Ascending aorta (tissue), 2 donors: ENCODE measurements around the gene MSI2. TPM values are rescaled to one million over a fixed set of nuclear protein-coding genes. Genes with fewer than 3 reads are reported as not detected.

Experiments
- DNase-seq, 2 donors: peaks; one replicate each; pipeline ENCODE4 v3.0.0-alpha.2; 2019; ENCODE audit warnings: low spot score in 2 of 2
- H3K27ac ChIP-seq, 2 donors: fragments of 200-600 bp; sonication (generic); one replicate each; pipeline ENCODE4 v1.5.1; 2016 to 2017; ENCODE audit warnings: mild to moderate bottlenecking in 1 of 2
- H3K27me3 ChIP-seq: fragments of 200-600 bp; sonication (generic); one replicate; pipeline ENCODE4 v1.5.1; 2017
- H3K36me3 ChIP-seq, 2 donors: fragments of 200-600 bp; sonication (generic); one replicate each; pipeline ENCODE4 v1.5.1; 2016
- H3K4me1 ChIP-seq, 2 donors: fragments of 200-600 bp; sonication (generic); one replicate each; pipeline ENCODE4 v1.5.1; 2016 to 2017; ENCODE audit warnings: mild to moderate bottlenecking in 1 of 2
- H3K4me3 ChIP-seq, 2 donors: fragments of 200-600 bp; sonication (generic); one replicate each; pipeline ENCODE4 v1.5.1; 2016 to 2017; ENCODE audit warnings: mild to moderate bottlenecking in 1 of 2
- H3K9me3 ChIP-seq, 2 donors: fragments of 200-600 bp; sonication (generic); one replicate each; pipeline ENCODE4 v1.5.1; 2016
- intact Hi-C: fragments of 100-400 bp; cut with DNase I; formaldehyde crosslinking; loops from one replicate; pipeline ENCODE4 v1.15.1; 2023
- total RNA-seq: library from RNA; depleted of rRNA; stranded (reverse); fragments of >200 nt; gene quantifications from one replicate; pipeline ENCODE4 v1.1.0, GENCODE V29; 2016
- TF ChIP-seq, protein P1 (sequence below), 3 experiments: fragments of 200-600 bp in 2 of 3; fragments of 450-650 bp in 1 of 3; sonication (generic) in 2 of 3; IDR thresholded peaks; one replicate each; pipeline ENCODE4 v1.5.1; 2016 to 2019; ENCODE audit warnings: antibody characterized with exemption in 3 of 3, mild to moderate bottlenecking in 1 of 3, moderate library complexity in 1 of 3

Gene MSI2
- total RNA-seq, 1 donor from 2014 or later = 11.7 TPM

DNA sequence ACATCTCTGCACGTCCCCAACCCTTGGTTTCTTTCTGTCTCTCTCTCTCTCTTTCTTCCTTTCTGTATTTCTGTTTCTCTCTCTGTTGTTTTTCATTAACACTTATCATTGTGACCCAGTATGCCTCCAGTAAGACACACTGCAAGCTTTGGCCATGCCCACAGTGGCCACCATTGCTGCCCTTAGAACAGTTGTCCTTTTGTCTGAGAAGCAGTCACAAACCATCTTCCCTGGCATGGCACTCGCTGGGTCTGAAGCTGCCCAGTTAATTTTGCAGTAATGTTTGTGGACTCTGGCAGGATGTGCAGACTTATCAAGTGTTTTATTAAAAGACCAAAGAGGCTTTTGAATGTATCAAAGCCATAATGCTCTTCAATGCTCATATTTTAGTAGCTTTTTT is 146.9 kb downstream of the MSI2 start:
- intact Hi-C loops = no loop called here
- H3K27me3 ChIP-seq = no peaks in the 10 kb centered on the region
- H3K4me3 ChIP-seq = no peak overlapping the region
- H3K36me3 ChIP-seq = peaks cover 0 to 5% of the 10 kb centered on the region in 2 donors
- H3K4me1 ChIP-seq = no peaks in the 10 kb centered on the region
- H3K27ac ChIP-seq = no peak overlapping the region
- no peak for DNase-seq
- TF ChIP-seq, protein P1, sequence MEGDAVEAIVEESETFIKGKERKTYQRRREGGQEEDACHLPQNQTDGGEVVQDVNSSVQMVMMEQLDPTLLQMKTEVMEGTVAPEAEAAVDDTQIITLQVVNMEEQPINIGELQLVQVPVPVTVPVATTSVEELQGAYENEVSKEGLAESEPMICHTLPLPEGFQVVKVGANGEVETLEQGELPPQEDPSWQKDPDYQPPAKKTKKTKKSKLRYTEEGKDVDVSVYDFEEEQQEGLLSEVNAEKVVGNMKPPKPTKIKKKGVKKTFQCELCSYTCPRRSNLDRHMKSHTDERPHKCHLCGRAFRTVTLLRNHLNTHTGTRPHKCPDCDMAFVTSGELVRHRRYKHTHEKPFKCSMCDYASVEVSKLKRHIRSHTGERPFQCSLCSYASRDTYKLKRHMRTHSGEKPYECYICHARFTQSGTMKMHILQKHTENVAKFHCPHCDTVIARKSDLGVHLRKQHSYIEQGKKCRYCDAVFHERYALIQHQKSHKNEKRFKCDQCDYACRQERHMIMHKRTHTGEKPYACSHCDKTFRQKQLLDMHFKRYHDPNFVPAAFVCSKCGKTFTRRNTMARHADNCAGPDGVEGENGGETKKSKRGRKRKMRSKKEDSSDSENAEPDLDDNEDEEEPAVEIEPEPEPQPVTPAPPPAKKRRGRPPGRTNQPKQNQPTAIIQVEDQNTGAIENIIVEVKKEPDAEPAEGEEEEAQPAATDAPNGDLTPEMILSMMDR (IDR thresholded peaks at IDR 0.05) = no peak
- no peaks in the 10 kb centered on the region for H3K9me3 ChIP-seq

DNA sequence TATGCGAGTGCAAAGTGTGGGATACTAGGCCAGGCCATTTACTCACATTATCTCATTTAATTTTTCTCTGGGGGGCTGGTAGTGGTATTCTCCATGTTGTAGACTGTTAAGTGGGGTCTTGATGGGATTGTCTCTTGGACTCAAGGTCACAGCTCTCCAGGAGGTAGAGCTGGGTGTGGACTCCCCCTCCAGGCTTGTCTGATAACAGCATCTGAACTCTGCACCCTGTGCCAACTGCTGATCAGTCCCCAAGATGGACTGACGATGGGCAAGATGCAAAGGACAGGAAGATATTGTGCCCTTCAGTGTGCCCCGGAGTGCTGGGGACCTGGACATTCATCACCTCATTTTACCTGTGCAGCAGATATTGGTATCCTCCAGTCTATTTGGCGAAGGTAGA is 147.8 kb downstream of the MSI2 start:
- no peaks in the 10 kb centered on the region for H3K27me3 ChIP-seq
- H3K27ac ChIP-seq = no peak overlapping the region
- no peak for DNase-seq
- intact Hi-C loops = no loop called here
- no peaks in the 10 kb centered on the region for H3K4me1 ChIP-seq
- H3K4me3 ChIP-seq = no peak overlapping the region
- H3K36me3 ChIP-seq = peaks cover 0 to 5% of the 10 kb centered on the region in 2 donors
- TF ChIP-seq, protein P1 (IDR thresholded peaks at IDR 0.05) = no peak
- H3K9me3 ChIP-seq = no peaks in the 10 kb centered on the region

DNA sequence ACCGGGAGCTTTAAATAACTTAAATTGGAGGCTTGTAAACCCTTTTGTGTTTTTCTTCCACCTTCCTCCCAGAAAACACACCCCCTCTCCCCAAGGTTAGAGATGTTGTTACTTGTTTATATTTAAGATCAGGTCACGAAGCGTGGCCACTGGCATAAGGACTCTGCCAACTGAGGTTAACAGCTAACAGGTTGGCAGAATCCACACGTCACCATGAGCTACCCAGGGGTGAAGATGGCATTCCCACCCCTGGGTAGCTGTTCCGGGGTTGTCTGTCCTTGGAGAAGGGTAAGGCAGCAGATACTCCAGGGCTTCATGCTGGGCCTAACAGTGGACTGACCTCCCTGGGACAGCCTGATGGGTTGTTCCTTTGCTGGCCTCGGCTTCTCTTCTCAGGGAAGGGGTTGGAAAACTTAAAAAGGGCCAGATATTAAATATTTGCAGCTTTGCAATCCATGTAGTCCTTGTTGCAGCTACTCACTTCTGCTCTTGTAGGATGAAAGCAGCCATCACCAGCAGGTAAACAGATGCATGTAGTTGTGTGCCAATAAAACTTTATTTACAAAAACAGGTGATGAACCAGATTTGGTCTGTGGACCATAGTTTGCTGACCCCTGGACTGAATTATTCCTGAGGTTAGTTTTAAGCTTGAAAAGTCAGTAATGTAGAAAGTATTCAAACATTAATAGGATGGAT is 148.6 kb downstream of the MSI2 start:
- Histone ChIP-seq H3K9me3 (no peaks in the 10 kb centered on the region), H3K4me1 (no peaks in the 10 kb centered on the region), H3K36me3 (peaks cover 0 to 5% of the 10 kb centered on the region in 2 donors), H3K27me3 (no peaks in the 10 kb centered on the region), H3K27ac (no peak overlapping the region), H3K4me3 (no peak overlapping the region)
- TF ChIP-seq, protein P1 (IDR thresholded peaks at IDR 0.05) = no peak
- no peak for DNase-seq
- intact Hi-C loops = no loop called here

DNA sequence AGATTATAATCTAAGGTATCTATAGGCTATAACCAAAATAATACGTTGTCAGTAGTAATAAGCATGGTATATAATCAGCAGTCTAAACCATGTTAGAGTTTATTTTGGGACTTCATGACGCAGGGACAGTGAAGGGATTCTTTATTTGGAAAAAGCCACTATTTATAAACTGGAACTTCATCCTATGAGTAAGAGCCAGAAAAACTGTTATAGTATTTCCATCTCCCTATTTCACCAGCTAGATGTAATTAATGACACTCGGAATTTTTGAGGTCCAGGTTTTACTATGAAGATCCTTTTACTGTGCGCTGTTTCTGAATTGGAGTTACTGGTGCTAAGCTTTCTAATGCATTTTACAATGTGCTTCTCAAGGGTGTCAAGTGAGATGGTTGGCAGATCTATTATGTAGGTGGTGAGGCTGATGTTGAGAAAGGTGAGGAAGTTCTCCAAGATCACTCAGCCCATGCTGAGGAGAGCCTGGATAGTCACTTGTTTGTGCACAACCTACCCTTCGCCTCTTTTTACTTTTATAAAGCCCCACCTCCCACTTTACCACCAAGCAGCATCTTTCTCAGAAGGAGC is 149.3 kb downstream of the MSI2 start:
- H3K4me1 ChIP-seq = no peaks in the 10 kb centered on the region
- no peaks in the 10 kb centered on the region for H3K9me3 ChIP-seq
- peaks cover 0 to 5% of the 10 kb centered on the region in 2 donors for H3K36me3 ChIP-seq
- H3K27ac ChIP-seq = no peak overlapping the region
- DNase-seq = no peak
- no peaks in the 10 kb centered on the region for H3K27me3 ChIP-seq
- H3K4me3 ChIP-seq = no peak overlapping the region
- intact Hi-C loops = no loop called here
- TF ChIP-seq, protein P1 (IDR thresholded peaks at IDR 0.05) = no peak

DNA sequence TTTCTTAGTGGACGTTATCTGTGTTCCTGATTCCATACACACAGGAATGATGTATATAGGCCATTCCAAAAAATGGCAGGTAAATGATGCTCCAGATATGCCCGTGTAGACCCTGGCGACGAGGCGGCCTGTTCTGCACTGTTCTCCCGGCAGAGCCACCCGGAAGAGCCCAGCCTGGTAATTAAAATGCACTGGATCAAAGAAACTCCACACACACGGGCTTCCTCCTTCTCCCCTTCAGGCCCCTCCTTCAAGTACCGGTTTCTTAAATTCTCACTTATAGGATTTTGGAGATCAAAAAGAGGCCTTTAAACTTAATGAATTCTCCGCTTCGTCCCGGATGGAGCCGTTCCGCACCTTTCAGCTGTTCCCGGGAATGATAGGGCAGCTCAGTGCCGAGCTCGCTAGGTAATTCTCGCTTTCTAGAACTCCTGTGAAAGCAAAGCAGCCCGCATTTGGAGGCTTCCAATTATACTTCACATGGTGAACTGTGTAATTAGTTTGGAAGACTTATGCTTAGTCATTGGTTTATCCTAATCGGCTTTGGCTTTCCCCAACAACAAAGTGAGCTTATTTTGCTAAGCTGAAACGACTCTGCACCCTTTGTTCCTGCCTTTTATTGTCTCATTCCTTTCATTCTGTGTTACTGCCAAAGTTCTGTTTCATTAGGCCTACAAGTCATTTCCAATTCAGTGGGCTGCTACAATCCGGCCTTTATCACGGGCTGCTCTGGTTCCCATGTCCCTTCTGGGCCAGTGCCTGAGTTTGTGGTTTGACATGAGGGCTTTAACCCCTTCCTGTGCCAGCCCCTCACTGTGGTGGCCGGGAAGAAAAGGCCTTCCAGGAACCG is 150.0 kb downstream of the MSI2 start:
- no peaks in the 10 kb centered on the region for H3K27me3 ChIP-seq
- no peak for DNase-seq
- peaks cover 0 to 5% of the 10 kb centered on the region in 2 donors for H3K36me3 ChIP-seq
- H3K4me3 ChIP-seq = no peak overlapping the region
- intact Hi-C loops = no loop called here
- H3K27ac ChIP-seq = peak overlapping the region in 1 of 2 donors; percentile 1
- no peaks in the 10 kb centered on the region for H3K9me3 ChIP-seq
- TF ChIP-seq, protein P1 (IDR thresholded peaks at IDR 0.05) = no peak
- H3K4me1 ChIP-seq = no peaks in the 10 kb centered on the region
